ENCODE data around the gene SLC25A33.
A peak's percentile ranks its signal among the peaks of the same experiment; 100 is the strongest.

SLC25A33 gene, protein sequence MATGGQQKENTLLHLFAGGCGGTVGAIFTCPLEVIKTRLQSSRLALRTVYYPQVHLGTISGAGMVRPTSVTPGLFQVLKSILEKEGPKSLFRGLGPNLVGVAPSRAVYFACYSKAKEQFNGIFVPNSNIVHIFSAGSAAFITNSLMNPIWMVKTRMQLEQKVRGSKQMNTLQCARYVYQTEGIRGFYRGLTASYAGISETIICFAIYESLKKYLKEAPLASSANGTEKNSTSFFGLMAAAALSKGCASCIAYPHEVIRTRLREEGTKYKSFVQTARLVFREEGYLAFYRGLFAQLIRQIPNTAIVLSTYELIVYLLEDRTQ

DNA sequence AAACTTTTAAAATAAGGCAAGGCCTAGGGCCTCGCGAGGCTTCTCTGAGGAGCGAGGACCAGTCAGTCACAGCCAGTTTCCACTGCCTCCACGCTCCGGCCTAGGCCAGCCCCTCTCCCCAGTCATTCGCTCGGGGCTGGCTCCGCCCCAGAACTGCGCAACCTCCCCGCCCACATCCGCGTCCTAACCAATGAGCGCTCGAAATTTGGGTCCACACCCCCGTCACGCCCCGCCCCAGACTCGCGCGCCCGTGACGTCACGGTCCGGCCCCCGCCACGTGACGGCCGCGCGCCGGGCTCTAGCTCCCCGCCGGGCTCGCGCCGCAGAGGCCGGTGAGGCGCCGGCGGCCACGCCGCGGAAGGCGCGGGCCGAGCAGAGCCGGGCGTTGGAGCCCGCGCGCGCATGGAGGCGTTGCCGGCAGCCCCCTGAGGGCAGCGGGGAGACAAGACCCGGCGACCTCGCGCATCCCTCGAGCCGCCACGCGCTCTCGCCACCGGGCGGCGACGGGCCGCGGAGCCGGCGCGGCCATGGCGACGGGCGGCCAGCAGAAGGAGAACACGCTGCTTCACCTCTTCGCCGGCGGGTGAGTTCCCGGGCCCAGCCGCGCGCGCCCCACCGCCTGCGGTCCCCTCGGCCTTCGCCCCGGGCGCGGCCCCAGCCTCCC lies at the start of gene SLC25A33:
Gene SLC25A33 (plus strand): TSS at position 301 of the 664 bp plus-strand sequence. CDS start 227 bp downstream, at position 528.
- peak; percentile 98 for DNase-seq
- Histone ChIP-seq H3K4me3 (ENCODE audit: low read depth, low read length) (peak within 1 kb of the TSS; percentile 90), H3K9me3 (ENCODE audit: severe bottlenecking) (no peaks in the 10 kb centered on the region), H3K36me3 (no peaks in the 10 kb centered on the region; the same call in 1 of the 2 replicates), H3K27ac (peak within 1 kb of the TSS; percentile 86), H3K27me3 (ENCODE audit: insufficient read depth, low read depth, severe bottlenecking) (no peaks in the 10 kb centered on the region)
- TF ChIP-seq CTCF (IDR thresholded peaks at IDR 0.05; ENCODE audit: low read depth, low read length) = no peak

DNA sequence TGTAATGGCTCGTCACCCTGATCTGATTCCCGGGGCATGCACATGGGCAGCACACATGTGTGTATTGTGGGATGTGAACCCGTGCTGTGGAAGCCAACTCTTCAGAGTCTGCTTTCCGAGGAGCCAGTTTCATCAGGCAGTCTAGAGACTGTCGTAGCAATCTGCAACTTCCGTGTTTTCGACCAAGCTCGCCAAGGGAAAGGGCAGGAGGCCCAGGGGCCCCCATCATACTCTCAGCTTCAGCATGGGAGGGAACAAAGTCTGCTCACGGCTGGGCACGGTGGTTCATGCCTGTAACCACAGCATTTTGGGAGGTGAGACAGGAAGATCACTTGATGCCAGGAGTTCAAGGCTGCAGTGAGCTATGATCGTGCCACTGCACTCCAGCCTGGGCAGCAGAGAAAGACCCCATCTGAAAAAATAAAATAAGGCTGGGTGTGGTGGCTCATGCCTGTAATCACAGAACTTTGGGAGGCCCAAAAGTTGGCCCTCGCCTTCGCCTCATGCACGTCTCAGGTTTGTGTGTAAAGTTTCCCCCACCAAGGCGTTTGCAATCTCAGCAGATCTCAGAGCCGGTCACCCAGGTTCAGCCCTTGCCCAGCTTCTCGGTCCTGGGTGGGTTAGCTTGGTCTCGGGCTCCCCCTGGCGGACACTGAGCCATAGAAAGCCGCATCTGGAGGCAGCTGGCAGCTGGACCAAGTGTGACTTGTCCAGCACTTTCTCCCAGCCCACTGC lies 48.5 kb upstream of the SLC25A33 start:
- Histone ChIP-seq H3K9me3 (ENCODE audit: severe bottlenecking) (no peaks in the 10 kb centered on the region), H3K36me3 (no peaks in the 10 kb centered on the region), H3K27ac (no peak overlapping the region), H3K4me3 (ENCODE audit: low read depth, low read length) (no peak overlapping the region), H3K27me3 (ENCODE audit: insufficient read depth, low read depth, severe bottlenecking) (no peaks in the 10 kb centered on the region)
- TF ChIP-seq CTCF (IDR thresholded peaks at IDR 0.05; ENCODE audit: low read depth, low read length) = peak; percentile 90
- peak; percentile 89 for DNase-seq

- Histone ChIP-seq H3K4me3 (ENCODE audit: low read depth, low read length) (no peak overlapping the region), H3K9me3 (ENCODE audit: severe bottlenecking) (no peaks in the 10 kb centered on the region), H3K36me3 (no peaks in the 10 kb centered on the region), H3K27ac (no peak overlapping the region), H3K27me3 (ENCODE audit: insufficient read depth, low read depth, severe bottlenecking) (no peaks in the 10 kb centered on the region)
- DNase-seq = no peak
- TF ChIP-seq CTCF (IDR thresholded peaks at IDR 0.05; ENCODE audit: low read depth, low read length) = no peak
Measured at GRCh38 chr1:9493326-9493725, 45.9 kb upstream of the SLC25A33 start.

- DNase-seq = peak; percentile 67
- peaks cover 3% of the 10 kb centered on the region for H3K9me3 ChIP-seq (ENCODE audit: severe bottlenecking)
- peak overlapping the region; percentile 49 for H3K27ac ChIP-seq
- no peaks in the 10 kb centered on the region for H3K27me3 ChIP-seq (ENCODE audit: insufficient read depth, low read depth, severe bottlenecking)
- TF ChIP-seq CTCF (IDR thresholded peaks at IDR 0.05; ENCODE audit: low read depth, low read length) = peak; percentile 95
- H3K36me3 ChIP-seq = no peaks in the 10 kb centered on the region
- peak overlapping the region; percentile 37 for H3K4me3 ChIP-seq (ENCODE audit: low read depth, low read length)
Measured at GRCh38 chr1:9494936-9495758, 44.1 kb upstream of the SLC25A33 start.

DNA sequence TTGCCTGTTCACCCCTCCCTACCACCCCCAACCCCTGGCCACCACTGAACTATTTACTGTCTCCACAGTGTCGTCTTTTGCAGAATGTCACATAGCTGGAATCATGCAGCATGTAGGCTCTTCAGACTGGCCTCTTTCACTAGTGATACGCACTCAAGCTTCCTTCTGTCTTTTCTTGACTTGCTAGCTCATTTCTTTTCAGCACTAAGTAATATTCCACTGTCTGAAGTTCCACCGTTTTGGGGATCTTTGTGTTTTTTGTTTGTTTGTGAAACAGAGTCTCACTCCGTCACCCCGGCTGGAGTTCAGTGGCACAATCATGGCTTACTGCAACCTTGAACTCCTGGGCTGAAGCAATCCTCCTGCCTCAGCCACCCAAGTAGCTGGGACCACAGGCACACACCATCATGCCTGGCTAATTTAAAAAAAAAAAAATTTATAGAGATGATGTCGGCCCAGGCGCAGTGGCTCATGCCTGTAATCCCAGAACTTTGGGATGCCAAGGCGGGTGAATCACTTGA lies 43.4 kb upstream of the SLC25A33 start:
- H3K9me3 ChIP-seq (ENCODE audit: severe bottlenecking) = peaks cover 3% of the 10 kb centered on the region
- DNase-seq = no peak
- H3K4me3 ChIP-seq (ENCODE audit: low read depth, low read length) = no peak overlapping the region
- H3K27ac ChIP-seq = no peak overlapping the region; the same call in 1 of the 2 replicates
- TF ChIP-seq CTCF (IDR thresholded peaks at IDR 0.05; ENCODE audit: low read depth, low read length) = no peak
- H3K36me3 ChIP-seq = no peaks in the 10 kb centered on the region
- H3K27me3 ChIP-seq (ENCODE audit: insufficient read depth, low read depth, severe bottlenecking) = no peaks in the 10 kb centered on the region

Data from WERI-Rb-1 (cell line).